RPMI8226 (cell line): ENCODE measurements around the gene MOGAT2.

Experiments
- DNase-seq: peaks from one replicate; pipeline ENCODE4 v3.0.0-alpha.2; 2015

Gene MOGAT2

GRCh38 chr11:75781831-75782230 is 64.2 kb downstream of the MOGAT2 start:
- DNase-seq, result no peak
